Stimulated activated naive CD8-positive, alpha-beta T cell treated with anti-CD3 and anti-CD28 coated beads, Interleukin-15, amount 100 ng/mL, for 72 hours (primary cell): ENCODE measurements around the gene UVRAG.

Experiments
- ATAC-seq: fragments of 150-1000 bp; cut with Tn5 transposase; 2 replicates; pipeline ENCODE4 v1.10.0; 2021; ENCODE audit warnings: mild to moderate bottlenecking, moderate library complexity
- DNase-seq, 2 donors: peaks; one replicate each; pipeline ENCODE4 v3.0.0; 2021 to 2022
- H3K27ac Mint-ChIP-seq, 2 donors: one replicate each; pipeline ENCODE4 v1.8.0; 2022; ENCODE audit warnings: mild to moderate bottlenecking in 2 of 2, mixed read lengths in 2 of 2, moderate library complexity in 2 of 2
- H3K27me3 Mint-ChIP-seq: one replicate; pipeline ENCODE4 v1.8.0; 2022; ENCODE audit warnings: mixed read lengths
- H3K4me1 Mint-ChIP-seq: one replicate; pipeline ENCODE4 v1.8.0; 2022; ENCODE audit warnings: mild to moderate bottlenecking, mixed read lengths
- H3K4me3 Mint-ChIP-seq, 2 donors: one replicate each; pipeline ENCODE4 v1.8.0; 2022; ENCODE audit warnings: mild to moderate bottlenecking in 2 of 2, mixed read lengths in 2 of 2, moderate library complexity in 1 of 2
- H3K9me3 Mint-ChIP-seq, 2 donors: one replicate each; pipeline ENCODE4 v1.8.0; 2022; ENCODE audit warnings: mixed read lengths in 2 of 2

Gene UVRAG

DNA sequence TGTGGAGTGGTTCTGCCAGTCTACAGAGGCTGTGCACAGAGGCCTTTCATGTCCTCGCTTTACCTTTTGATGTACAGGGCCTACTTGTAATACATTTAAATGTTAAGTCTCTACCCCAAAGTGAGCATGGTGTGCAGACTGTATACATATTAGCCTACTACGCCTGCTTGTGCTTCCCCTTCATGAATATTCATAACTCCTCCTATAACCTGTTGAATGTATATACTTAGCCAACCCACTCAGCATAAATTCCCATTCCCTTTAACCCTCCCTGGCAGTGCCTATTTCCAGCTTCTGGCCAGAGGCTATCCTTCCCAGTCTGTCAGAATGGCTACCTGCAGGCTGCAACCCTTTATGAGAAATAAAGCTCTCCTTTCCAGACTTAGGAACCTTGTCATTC is 275.2 kb downstream of the UVRAG start:
- Mint-ChIP-seq H3K4me1 (no peaks in the 10 kb centered on the region), H3K4me3 (no peak overlapping the region), H3K9me3 (peaks cover 14 to 29% of the 10 kb centered on the region in 2 donors), H3K27ac (no peak overlapping the region), H3K27me3 (no peaks in the 10 kb centered on the region)
- no peak for DNase-seq
- no peak for ATAC-seq

DNA sequence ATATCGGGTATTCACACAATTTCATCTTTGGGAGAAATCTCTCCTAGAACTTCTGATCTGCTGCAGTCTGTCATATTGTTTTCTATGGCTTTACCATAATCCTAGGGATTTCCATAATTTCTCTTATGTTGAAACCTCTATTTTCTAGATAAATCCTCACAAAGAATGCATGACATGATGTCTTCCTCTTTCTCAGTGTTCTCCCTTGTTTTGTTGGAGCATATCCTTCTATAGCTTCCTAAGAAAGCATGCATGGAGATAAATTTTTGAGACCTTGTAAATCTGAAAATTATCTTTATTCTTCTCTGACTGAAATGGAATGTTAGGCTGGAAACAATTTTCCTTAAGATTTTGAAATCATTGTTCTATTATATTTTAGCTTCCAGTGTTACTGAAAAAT is 275.8 kb downstream of the UVRAG start:
- no peaks in the 10 kb centered on the region for H3K27me3 Mint-ChIP-seq
- ATAC-seq (no peak), DNase-seq (no peak)
- H3K9me3 Mint-ChIP-seq: peaks cover 14 to 29% of the 10 kb centered on the region in 2 donors
- H3K27ac Mint-ChIP-seq: no peak overlapping the region
- H3K4me3 Mint-ChIP-seq: no peak overlapping the region
- H3K4me1 Mint-ChIP-seq: no peaks in the 10 kb centered on the region

DNA sequence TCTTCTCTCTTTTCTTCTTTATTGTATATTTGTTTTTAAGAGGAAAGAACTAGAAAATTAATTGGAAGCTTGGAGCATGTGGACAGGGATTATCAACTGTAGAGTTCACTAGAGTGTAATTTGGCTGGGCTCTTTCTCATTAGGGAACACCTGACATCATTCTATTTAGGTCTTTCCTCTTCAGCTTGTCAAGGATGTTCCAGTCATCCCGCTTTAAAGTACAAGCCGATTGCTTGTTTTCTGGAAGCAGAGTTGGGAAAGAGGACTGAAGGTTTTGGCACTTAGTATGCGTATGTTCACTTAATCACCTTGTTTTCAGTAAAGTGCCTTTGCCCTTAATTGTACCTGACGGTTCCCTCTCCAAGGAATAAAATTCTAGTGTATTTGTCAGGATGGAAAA is 279.7 kb downstream of the UVRAG start:
- no peak overlapping the region for H3K4me3 Mint-ChIP-seq
- no peaks in the 10 kb centered on the region for H3K27me3 Mint-ChIP-seq
- H3K9me3 Mint-ChIP-seq: peaks cover 13 to 20% of the 10 kb centered on the region in 2 donors
- no peak overlapping the region for H3K27ac Mint-ChIP-seq
- ATAC-seq (no peak), DNase-seq (no peak)
- no peaks in the 10 kb centered on the region for H3K4me1 Mint-ChIP-seq

DNA sequence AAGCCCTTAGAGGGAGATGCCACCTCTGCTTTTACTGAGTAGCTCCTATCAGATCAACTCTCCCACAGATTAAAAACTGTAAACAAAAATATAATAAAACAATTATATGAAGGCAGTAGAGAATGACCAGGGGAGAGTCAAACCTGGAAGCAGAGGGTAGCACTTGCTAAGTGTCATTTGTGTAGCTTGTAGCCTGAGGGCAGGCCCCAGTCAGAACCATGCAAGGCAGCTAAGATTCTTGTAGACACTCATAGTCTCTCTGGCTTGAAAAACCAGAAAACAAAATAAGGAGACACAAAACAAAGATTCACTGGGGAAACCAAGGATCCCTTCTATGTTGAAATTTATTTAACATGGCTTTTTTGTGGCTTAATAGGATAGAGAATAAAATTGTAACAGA is 280.9 kb downstream of the UVRAG start:
- Mint-ChIP-seq H3K27ac (no peak overlapping the region), H3K4me3 (no peak overlapping the region), H3K9me3 (peaks cover 6 to 9% of the 10 kb centered on the region in 2 donors), H3K27me3 (no peaks in the 10 kb centered on the region), H3K4me1 (no peaks in the 10 kb centered on the region)
- DNase-seq (no peak), ATAC-seq (no peak)

DNA sequence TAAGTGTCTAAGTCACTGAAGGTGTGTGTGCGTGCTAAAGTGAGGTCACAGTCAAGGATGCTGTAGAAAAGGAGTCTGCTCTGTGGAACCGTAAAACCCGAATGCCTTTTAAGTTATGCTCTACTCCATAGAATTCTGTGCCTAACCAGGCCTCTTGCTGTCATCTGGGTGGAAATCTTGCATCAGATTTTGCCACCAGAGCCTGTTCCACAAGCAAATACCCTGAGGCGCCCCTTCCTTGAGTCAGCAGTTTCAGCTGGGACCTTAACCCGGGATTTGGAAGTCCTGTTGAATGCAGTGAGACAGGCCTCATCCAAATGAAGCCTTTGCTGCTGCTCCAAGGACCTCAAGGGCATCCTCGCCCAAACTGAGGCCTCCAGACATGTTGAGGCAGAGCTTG is 281.5 kb downstream of the UVRAG start:
- Mint-ChIP-seq H3K9me3 (peaks cover under 1 to 2% of the 10 kb centered on the region in 2 donors), H3K4me1 (no peaks in the 10 kb centered on the region), H3K4me3 (no peak overlapping the region), H3K27ac (peak overlapping the region in 1 of 2 donors; percentile 5), H3K27me3 (no peaks in the 10 kb centered on the region)
- ATAC-seq (no peak), DNase-seq (no peak)

DNA sequence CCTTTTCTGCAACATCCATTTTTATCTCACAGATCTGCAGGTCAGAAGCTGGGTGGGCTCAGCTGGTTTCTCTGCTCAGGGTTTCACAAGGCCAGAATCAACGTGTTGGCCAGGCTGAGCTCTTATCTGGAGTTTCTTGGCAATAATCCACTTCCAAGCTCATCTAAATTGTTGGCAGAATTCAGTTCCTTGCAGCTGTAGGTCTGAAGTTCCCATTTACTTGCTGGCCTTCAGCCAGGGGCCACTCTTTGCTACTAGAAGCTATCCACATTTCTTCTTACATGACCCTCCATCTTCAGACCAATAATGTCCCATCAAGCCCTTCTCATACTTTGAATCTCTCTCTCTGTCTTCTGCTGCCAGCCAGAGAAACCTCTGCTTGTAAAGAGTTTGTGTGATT is 287.8 kb downstream of the UVRAG start:
- no peak for ATAC-seq
- Mint-ChIP-seq H3K9me3 (no peaks in the 10 kb centered on the region), H3K27me3 (no peaks in the 10 kb centered on the region), H3K27ac (no peak overlapping the region), H3K4me1 (no peaks in the 10 kb centered on the region), H3K4me3 (no peak overlapping the region)
- no peak for DNase-seq

DNA sequence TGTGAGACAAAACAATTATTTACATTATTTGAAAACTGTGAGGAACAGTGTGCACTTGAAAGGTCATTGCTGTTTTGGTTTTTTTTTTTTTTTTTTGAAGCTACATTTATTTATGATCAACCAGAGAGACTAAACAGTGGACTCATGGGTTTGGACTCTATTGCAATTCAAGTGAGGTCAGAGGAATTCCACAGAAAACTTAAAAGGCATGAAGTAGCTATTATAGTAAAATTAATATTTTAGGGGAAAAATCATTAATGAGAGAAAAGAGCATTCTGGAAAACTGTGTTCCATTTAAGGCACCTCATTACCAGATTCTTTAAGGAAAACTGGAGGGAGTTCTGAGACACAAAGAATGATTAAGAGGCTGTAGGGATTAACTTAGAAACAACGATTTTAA is 288.4 kb downstream of the UVRAG start:
- no peak for DNase-seq

DNA sequence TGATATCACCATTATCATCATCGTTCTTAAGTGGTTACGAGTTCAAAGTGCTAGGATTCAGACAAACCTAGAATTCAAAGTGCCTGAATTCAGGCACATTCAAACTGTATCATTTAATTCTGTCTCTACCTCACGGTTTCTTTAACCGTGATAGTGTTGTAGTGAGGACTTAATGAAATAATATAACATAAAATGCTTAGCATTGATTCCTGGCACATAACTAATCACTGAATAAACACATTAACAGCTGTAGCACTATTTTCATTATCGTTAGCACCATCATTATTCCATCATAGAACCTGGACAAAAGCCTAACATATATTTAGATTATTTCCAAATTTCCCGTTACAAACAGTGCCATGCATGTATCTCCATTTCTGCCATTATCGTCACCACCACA is 289.3 kb downstream of the UVRAG start:
- Mint-ChIP-seq H3K27ac (no peak overlapping the region), H3K4me1 (no peaks in the 10 kb centered on the region), H3K9me3 (no peaks in the 10 kb centered on the region), H3K27me3 (no peaks in the 10 kb centered on the region), H3K4me3 (no peak overlapping the region)
- ATAC-seq (no peak), DNase-seq (no peak)

More for the DNA sequence above, 288.4 kb downstream of the UVRAG start:
- Mint-ChIP-seq H3K4me1 (no peaks in the 10 kb centered on the region), H3K27me3 (no peaks in the 10 kb centered on the region), H3K4me3 (no peak overlapping the region), H3K9me3 (no peaks in the 10 kb centered on the region), H3K27ac (no peak overlapping the region)
- no peak for ATAC-seq

DNA sequence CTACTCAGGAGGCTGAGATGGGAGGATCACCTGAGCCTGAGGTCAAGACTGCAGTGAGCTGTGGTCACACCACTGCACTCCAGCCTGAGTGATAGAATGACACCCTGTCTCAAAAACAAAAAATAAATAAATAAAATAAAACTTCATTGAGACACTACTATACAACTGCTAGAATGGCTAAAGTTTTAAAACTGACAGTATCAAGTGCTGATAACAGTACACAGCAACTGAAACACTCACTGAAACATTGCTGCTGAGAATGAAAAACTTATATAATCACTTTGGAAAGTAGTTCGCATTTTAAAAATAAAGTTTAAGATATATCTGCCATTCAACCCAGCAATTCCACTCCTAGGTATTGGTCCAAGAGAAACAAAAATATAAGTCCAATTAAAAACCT is 290.6 kb downstream of the UVRAG start:
- H3K9me3 Mint-ChIP-seq: no peaks in the 10 kb centered on the region
- no peaks in the 10 kb centered on the region for H3K27me3 Mint-ChIP-seq
- H3K4me1 Mint-ChIP-seq: no peaks in the 10 kb centered on the region
- no peak for DNase-seq
- no peak overlapping the region for H3K27ac Mint-ChIP-seq
- no peak overlapping the region for H3K4me3 Mint-ChIP-seq
- no peak for ATAC-seq

DNA sequence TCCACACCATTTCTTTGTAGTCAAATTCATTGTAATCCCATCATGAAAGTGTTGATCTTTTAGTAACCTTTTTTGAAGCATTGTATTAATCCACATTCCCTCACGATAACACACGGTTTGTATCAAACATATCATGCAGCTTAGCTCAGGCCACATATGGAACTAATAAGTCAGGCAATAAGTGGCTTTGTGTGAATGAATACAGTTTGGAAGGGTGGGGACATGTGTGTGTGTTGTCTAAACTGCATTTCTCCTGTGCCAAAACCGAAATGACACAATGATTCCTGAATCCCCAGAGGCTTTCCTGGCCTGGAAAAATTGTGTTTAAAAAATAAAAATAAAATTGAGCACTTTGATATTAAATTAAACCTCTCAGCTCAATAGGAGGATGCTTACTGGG is 293.0 kb downstream of the UVRAG start:
- ATAC-seq (no peak), DNase-seq (no peak)
- no peak overlapping the region for H3K27ac Mint-ChIP-seq

DNA sequence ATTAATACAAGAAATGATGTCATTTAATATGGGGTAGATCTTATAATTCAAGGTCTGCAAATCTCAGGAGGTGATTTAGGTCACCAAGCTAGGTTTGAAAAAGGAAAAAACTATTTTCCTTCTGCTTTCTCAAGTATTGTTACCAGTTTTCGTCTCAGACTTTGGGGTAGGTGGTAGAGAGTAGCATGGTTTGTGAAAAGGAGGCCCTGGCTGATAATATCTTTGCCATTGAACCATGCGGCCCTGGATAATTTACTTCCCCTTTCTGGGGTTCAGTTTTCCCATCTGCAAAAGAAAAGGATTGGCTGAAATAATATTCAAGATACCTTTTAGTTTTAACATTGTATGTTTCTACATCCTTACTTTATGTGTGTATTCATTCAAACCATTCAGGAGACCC is 299.2 kb downstream of the UVRAG start:
- H3K4me3 Mint-ChIP-seq: no peak overlapping the region
- no peaks in the 10 kb centered on the region for H3K4me1 Mint-ChIP-seq
- ATAC-seq (no peak), DNase-seq (no peak)
- H3K27ac Mint-ChIP-seq: no peak overlapping the region
- no peaks in the 10 kb centered on the region for H3K27me3 Mint-ChIP-seq
- no peaks in the 10 kb centered on the region for H3K9me3 Mint-ChIP-seq

More for the DNA sequence above, 293.0 kb downstream of the UVRAG start:
- Mint-ChIP-seq H3K4me1 (no peaks in the 10 kb centered on the region), H3K27me3 (no peaks in the 10 kb centered on the region), H3K9me3 (no peaks in the 10 kb centered on the region), H3K4me3 (no peak overlapping the region)

DNA sequence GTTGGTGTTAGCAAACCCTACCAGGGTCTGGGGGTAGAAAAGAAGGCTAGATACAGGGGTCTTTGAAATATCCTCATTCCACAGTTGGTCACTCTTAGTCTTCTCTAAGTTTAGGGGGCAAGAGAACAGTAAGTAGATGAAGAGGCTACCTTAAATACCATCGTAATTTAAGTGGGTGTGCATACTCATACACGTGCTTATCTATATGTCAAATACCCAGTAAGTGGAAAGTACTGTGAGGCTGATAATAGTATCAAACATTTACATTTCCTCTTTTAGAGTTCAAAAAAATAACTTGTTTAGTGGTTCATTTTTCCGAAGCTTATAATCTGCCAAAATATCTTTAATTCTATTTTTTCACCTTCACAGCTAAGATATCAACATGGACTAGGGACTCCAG is 300.5 kb downstream of the UVRAG start:
- H3K27me3 Mint-ChIP-seq: no peaks in the 10 kb centered on the region
- no peak overlapping the region for H3K27ac Mint-ChIP-seq
- ATAC-seq (no peak), DNase-seq (no peak)
- no peaks in the 10 kb centered on the region for H3K4me1 Mint-ChIP-seq
- no peak overlapping the region for H3K4me3 Mint-ChIP-seq
- H3K9me3 Mint-ChIP-seq: no peaks in the 10 kb centered on the region

DNA sequence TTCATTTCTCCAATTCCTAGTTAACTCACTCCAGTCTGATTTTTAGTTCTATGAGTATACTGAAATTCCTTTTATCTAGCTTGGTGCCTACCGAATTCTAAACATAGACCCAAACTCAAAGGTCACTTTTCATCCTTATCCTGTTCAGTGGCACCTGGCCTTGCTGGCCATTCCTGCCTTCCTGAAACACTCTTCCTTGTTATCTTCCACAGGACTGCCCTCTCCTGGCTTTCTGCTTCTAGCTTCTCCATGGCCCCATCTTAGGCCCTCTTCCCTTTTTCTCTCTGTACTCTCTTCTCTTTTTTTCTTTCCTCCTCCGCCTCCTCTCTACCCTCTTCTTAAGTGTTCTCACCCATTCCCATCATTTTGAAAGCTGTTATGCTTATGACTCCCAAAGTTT is 304.0 kb downstream of the UVRAG start:
- H3K27me3 Mint-ChIP-seq: no peaks in the 10 kb centered on the region
- ATAC-seq (no peak), DNase-seq (no peak)
- H3K9me3 Mint-ChIP-seq: no peaks in the 10 kb centered on the region
- no peak overlapping the region for H3K27ac Mint-ChIP-seq
- no peaks in the 10 kb centered on the region for H3K4me1 Mint-ChIP-seq
- no peak overlapping the region for H3K4me3 Mint-ChIP-seq

DNA sequence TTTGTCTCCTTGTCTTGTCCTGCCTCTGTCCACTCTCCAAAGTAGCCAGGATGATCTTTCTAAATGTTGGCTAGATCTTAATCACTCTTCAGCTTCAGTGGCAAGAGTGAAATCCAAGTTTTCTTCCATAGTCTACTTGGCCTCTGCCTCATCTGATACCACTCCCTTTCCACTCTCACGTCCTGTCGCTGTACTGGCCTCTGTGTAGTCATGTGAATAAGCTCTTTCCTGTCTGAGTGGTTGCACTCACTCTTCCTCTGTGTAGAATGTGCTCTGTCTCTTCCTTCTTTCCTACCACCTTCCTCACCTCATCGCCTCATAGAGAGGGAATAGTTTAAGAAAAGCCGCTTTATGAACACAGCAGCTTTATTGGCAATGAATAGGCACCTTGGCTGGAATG is 304.8 kb downstream of the UVRAG start:
- H3K4me1 Mint-ChIP-seq: no peaks in the 10 kb centered on the region
- no peak overlapping the region for H3K4me3 Mint-ChIP-seq
- ATAC-seq (no peak), DNase-seq (no peak)
- no peaks in the 10 kb centered on the region for H3K27me3 Mint-ChIP-seq
- H3K27ac Mint-ChIP-seq: no peak overlapping the region
- no peaks in the 10 kb centered on the region for H3K9me3 Mint-ChIP-seq

DNA sequence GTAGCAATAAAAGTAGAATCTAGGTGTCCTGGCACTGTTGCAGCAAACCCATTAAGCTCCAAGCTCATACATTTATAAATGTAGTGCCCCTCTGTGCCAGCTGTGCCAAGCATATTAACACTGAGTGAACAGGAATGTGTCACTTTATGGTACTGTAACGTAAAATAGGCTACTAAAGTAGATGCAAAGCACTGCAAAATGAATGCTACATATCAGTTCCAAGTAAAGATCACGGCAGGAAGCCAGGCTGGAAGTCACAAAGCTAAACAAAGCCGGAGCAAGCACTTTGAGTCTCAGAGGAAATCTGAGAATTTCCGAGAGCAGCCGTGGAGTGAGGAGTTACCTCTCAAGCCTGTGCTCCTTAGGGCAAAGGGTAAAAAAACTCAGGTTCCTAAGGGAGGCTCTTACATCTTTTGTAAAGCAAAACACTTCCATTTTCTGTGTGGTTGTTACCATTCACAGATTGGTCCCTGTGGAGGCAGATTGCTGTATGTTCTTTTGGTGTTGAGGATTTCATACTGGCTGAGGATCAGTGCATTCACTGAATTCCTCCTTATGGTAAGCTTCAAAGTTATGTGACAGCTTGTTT is 305.6 kb downstream of the UVRAG start:
- DNase-seq (no peak), ATAC-seq (no peak)
- no peaks in the 10 kb centered on the region for H3K27me3 Mint-ChIP-seq
- no peak overlapping the region for H3K4me3 Mint-ChIP-seq
- H3K4me1 Mint-ChIP-seq: peaks cover 5% of the 10 kb centered on the region
- H3K9me3 Mint-ChIP-seq: no peaks in the 10 kb centered on the region
- H3K27ac Mint-ChIP-seq: no peak overlapping the region

DNA sequence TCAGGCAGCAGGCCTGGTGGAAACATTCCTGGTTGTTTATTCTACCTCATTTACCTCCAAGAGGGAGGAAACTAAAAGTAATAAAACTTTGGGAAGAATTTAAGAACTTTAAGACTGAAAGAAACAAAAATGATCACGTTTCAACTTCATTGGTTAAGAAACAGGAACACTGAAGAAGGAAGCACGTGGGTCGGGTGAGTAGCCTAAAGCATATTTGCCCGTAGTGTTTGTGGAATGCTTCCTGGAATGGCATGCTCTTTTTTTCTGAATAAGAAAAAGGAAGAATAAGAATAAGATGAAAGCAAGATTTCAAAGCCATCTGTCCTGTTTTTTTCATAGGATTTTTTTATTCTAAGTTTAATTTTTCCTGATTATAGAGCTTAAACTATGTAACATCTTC is 308.2 kb downstream of the UVRAG start:
- H3K4me3 Mint-ChIP-seq: no peak overlapping the region

More for the DNA sequence above, 308.2 kb downstream of the UVRAG start:
- no peaks in the 10 kb centered on the region for H3K9me3 Mint-ChIP-seq
- DNase-seq: no peak
- H3K4me1 Mint-ChIP-seq: peaks cover 5% of the 10 kb centered on the region
- no peak overlapping the region for H3K27ac Mint-ChIP-seq
- no peak for ATAC-seq
- no peaks in the 10 kb centered on the region for H3K27me3 Mint-ChIP-seq
